HEK293 (cell line): Measurements from ENCODE around the gene OVOL2.

ENCODE experiments used
- CTCF ChIA-PET: fragments of 350-600 bp; formaldehyde crosslinking; extraction: SDS; loops from one replicate; lab custom pipeline; 2021; ENCODE audit warnings: antibody characterized with exemption; lab: Yijun Ruan, JAX
- POLR2A ChIA-PET: fragments of 300-600 bp; formaldehyde crosslinking; extraction: SDS; loops from one replicate; lab custom pipeline; 2020; ENCODE audit warnings: antibody characterized with exemption, inconsistent platforms; lab: Yijun Ruan, JAX
- H3K27ac ChIP-seq: fragments of 200-500 bp; sonication (Bioruptor generic); 2 replicates; pipeline ENCODE4 v1.5.1; 2014; ENCODE audit warnings: low read depth, low read length, control low read depth, inconsistent platforms; ENCODE audit errors: extremely low read depth
- H3K36me3 ChIP-seq, 2 experiments: fragments of 200-500 bp in 1 of 2; sonication (Bioruptor generic) in 1 of 2; 1 replicate in 1 of 2; 2 replicates in 1 of 2; pipeline ENCODE4 v1.5.1; 2014 to 2017; ENCODE audit warnings: inconsistent platforms in 2 of 2, low read length in 2 of 2; ENCODE audit not compliant: control insufficient read depth in 2 of 2, insufficient read depth in 1 of 2
- H3K4me1 ChIP-seq: fragments of 200-500 bp; sonication (Bioruptor generic); 2 replicates; pipeline ENCODE4 v1.5.1; 2014; ENCODE audit warnings: mild to moderate bottlenecking, low read length, inconsistent platforms; ENCODE audit not compliant: control insufficient read depth, insufficient read depth
- H3K4me3 ChIP-seq: 2 replicates; pipeline ENCODE4 v1.5.1; 2011; ENCODE audit warnings: low read depth, mild to moderate bottlenecking, control low read depth, low read length, moderate library complexity
- H3K9me3 ChIP-seq: fragments of 200-500 bp; sonication (Bioruptor generic); 2 replicates; pipeline ENCODE4 v1.5.1; 2014; ENCODE audit warnings: low read depth, low read length, inconsistent platforms; ENCODE audit not compliant: control insufficient read depth, insufficient read depth
- KLF16 ChIP-seq: fragments of 450-650 bp; formaldehyde crosslinking; IDR thresholded peaks from 2 replicates; pipeline ENCODE4 v1.5.1; 2017; ENCODE audit warnings: missing biosample characterization, missing genetic modification characterization
- OVOL3 ChIP-seq: fragments of 450-650 bp; formaldehyde crosslinking; IDR thresholded peaks from 2 replicates; pipeline ENCODE4 v1.5.1; 2016; ENCODE audit warnings: missing biosample characterization, missing genetic modification characterization
- REPIN1 ChIP-seq: fragments of 450-650 bp; formaldehyde crosslinking; IDR thresholded peaks from 2 replicates; pipeline ENCODE4 v1.5.1; 2017; ENCODE audit warnings: missing biosample characterization, missing genetic modification characterization, low read depth
- SCRT2 ChIP-seq: fragments of 450-650 bp; formaldehyde crosslinking; IDR thresholded peaks from 2 replicates; pipeline ENCODE4 v1.5.1; 2016; ENCODE audit warnings: missing biosample characterization, missing genetic modification characterization
- TRIM28 ChIP-seq: IDR thresholded peaks from 2 replicates; pipeline ENCODE4 v1.6.1; 2011; ENCODE audit warnings: low read length, control low read depth, borderline replicate concordance
- ZBTB20 ChIP-seq: fragments of 450-650 bp; formaldehyde crosslinking; IDR thresholded peaks from 2 replicates; pipeline ENCODE4 v1.5.1; 2016; ENCODE audit warnings: missing biosample characterization, missing genetic modification characterization
- ZNF133 ChIP-seq: fragments of 450-650 bp; formaldehyde crosslinking; IDR thresholded peaks from 2 replicates; pipeline ENCODE4 v1.5.1; 2016; ENCODE audit warnings: missing biosample characterization, missing genetic modification characterization
- ZNF138 ChIP-seq: fragments of 450-650 bp; formaldehyde crosslinking; IDR thresholded peaks from 2 replicates; pipeline ENCODE4 v1.5.1; 2016; ENCODE audit warnings: missing biosample characterization, missing genetic modification characterization, borderline replicate concordance
- ZNF19 ChIP-seq: fragments of 450-650 bp; formaldehyde crosslinking; IDR thresholded peaks from 2 replicates; pipeline ENCODE4; 2016; ENCODE audit warnings: missing biosample characterization, missing genetic modification characterization, low read depth
- ZNF350 ChIP-seq: fragments of 450-650 bp; formaldehyde crosslinking; IDR thresholded peaks from 2 replicates; pipeline ENCODE4 v1.5.0; 2017; ENCODE audit warnings: missing biosample characterization, mild to moderate bottlenecking, missing genetic modification characterization
- ZNF433 ChIP-seq: fragments of 450-650 bp; formaldehyde crosslinking; IDR thresholded peaks from 2 replicates; pipeline ENCODE4 v1.5.1; 2016; ENCODE audit warnings: missing biosample characterization, missing genetic modification characterization, low read depth
- ZNF558 ChIP-seq: fragments of 450-650 bp; formaldehyde crosslinking; IDR thresholded peaks from 2 replicates; pipeline ENCODE4 v1.5.1; 2016; ENCODE audit warnings: missing biosample characterization, missing genetic modification characterization
- ZNF624 ChIP-seq: fragments of 450-650 bp; formaldehyde crosslinking; IDR thresholded peaks from 2 replicates; pipeline ENCODE4 v1.5.1; 2017; ENCODE audit warnings: missing biosample characterization, missing genetic modification characterization
- ZNF747 ChIP-seq: fragments of 450-650 bp; formaldehyde crosslinking; IDR thresholded peaks from 2 replicates; pipeline ENCODE4 v1.5.1; 2016; ENCODE audit warnings: missing biosample characterization, missing genetic modification characterization
- TF ChIP-seq, protein P1 (sequence below): fragments of 450-650 bp; formaldehyde crosslinking; conservative IDR thresholded peaks from 2 replicates; pipeline ENCODE4 v1.5.1; 2016; ENCODE audit warnings: low read depth, missing biosample characterization, missing genetic modification characterization
- TF ChIP-seq, protein P2 (sequence below): fragments of 450-650 bp; formaldehyde crosslinking; IDR thresholded peaks from 2 replicates; pipeline ENCODE4 v1.5.1; 2017; ENCODE audit warnings: missing biosample characterization, missing genetic modification characterization
- TF ChIP-seq, protein P3 (sequence below): fragments of 450-650 bp; formaldehyde crosslinking; IDR thresholded peaks from 2 replicates; pipeline ENCODE4 v1.5.1; 2016; ENCODE audit warnings: missing biosample characterization, missing genetic modification characterization
- TF ChIP-seq, protein P4 (sequence below): fragments of 450-650 bp; formaldehyde crosslinking; optimal IDR thresholded peaks from 2 replicates; pipeline ENCODE3; 2016; ENCODE audit warnings: missing biosample characterization, mild to moderate bottlenecking, missing genetic modification characterization

Gene OVOL2

DNA sequence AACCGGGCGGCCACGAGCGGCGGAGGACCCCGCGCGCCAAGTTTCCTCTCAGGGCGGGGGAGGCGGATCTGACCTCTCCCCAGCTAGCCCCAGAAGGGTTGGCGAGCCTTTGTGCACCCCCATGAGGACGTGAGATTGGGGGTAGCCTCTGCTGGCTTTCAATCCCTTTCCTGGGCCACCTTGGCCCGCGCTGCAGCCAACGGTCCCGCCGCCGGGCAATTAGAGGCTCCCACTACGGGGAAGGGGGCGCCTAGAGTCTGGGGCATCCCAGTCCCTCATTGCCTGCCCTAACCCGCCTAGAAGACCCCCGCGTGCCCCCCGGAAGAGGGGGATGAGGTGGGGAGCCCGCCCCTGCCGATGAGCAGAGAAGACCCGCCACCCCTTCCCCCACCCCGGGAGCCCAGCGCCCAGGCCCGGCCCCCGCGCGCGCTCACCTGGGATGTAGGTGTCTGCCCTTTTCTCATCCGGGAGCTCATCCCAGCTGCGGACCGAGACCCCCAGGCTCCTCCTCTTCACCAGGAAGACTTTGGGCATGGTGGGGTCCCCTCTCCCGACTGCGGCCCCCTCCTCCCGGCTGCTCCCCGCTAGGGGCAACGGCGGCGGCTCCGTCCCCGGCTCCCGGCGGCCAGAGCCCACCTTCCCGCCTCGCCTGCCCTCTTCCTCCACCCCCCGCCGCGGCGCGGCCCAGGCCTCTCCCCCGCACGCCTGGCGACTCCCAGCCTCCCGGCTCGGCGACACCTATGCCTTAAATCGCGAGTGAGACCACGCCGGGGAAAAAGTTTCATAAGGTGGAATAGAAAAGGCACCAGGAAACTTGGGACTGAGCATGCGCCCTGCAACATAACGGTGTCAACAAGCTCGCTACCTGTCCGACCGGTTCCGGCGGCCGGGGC is at the start of gene OVOL2:
Gene OVOL2 (minus strand): TSS at position 816 of the 893 bp plus-strand sequence. CDS start 282 bp downstream, at position 534.
- no peaks in the 10 kb centered on the region for H3K9me3 ChIP-seq
- peak within 1 kb of the TSS; percentile 41 for H3K4me3 ChIP-seq
- no peaks in the 10 kb centered on the region for H3K36me3 ChIP-seq
- ChIA-PET CTCF (interaction anchor here (0.5 to 0.7 kb wide), 2 partner anchors 11 to 1605 kb away, joined by 3 to 4 read pairs; no protein-coding TSS in a partner anchor), POLR2A (interaction anchor here (0.7 to 1.7 kb wide), 3 partner anchors 36 to 410 kb away, joined by 3 to 5 read pairs (median 3); partner anchors contain the start of genes DZANK1, POLR3F and ZNF133)
- H3K27ac ChIP-seq = peak within 1 kb of the TSS; percentile 53; the same call in 1 of the 2 replicates
- peaks cover 2% of the 10 kb centered on the region; the same call in 1 of the 2 replicates for H3K4me1 ChIP-seq
- TF ChIP-seq ZNF624 (tag by site-specific recombination) (no peak), ZBTB20 (tag by site-specific recombination) (peak; percentile 50; the same call in 1 of the 2 replicates), SCRT2 (tag by site-specific recombination) (no peak), ZNF133 (tag by site-specific recombination) (no peak), ZNF19 (tag by site-specific recombination) (no peak)
- TF ChIP-seq, protein P1, sequence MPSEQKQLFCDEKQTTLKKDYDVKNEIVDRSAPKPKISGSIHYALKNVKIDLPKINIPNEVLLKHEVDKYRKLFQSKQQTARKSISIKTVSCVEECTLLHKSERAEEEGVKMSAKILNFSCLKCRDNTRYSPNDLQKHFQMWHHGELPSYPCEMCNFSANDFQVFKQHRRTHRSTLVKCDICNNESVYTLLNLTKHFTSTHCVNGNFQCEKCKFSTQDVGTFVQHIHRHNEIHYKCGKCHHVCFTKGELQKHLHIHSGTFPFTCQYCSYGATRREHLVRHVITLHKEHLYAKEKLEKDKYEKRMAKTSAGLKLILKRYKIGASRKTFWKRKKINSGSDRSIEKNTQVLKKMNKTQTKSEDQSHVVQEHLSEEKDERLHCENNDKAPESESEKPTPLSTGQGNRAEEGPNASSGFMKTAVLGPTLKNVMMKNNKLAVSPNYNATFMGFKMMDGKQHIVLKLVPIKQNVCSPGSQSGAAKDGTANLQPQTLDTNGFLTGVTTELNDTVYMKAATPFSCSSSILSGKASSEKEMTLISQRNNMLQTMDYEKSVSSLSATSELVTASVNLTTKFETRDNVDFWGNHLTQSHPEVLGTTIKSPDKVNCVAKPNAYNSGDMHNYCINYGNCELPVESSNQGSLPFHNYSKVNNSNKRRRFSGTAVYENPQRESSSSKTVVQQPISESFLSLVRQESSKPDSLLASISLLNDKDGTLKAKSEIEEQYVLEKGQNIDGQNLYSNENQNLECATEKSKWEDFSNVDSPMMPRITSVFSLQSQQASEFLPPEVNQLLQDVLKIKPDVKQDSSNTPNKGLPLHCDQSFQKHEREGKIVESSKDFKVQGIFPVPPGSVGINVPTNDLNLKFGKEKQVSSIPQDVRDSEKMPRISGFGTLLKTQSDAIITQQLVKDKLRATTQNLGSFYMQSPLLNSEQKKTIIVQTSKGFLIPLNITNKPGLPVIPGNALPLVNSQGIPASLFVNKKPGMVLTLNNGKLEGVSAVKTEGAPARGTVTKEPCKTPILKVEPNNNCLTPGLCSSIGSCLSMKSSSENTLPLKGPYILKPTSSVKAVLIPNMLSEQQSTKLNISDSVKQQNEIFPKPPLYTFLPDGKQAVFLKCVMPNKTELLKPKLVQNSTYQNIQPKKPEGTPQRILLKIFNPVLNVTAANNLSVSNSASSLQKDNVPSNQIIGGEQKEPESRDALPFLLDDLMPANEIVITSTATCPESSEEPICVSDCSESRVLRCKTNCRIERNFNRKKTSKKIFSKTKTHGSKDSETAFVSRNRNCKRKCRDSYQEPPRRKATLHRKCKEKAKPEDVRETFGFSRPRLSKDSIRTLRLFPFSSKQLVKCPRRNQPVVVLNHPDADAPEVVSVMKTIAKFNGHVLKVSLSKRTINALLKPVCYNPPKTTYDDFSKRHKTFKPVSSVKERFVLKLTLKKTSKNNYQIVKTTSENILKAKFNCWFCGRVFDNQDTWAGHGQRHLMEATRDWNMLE (tag by site-specific recombination) = no peak

DNA sequence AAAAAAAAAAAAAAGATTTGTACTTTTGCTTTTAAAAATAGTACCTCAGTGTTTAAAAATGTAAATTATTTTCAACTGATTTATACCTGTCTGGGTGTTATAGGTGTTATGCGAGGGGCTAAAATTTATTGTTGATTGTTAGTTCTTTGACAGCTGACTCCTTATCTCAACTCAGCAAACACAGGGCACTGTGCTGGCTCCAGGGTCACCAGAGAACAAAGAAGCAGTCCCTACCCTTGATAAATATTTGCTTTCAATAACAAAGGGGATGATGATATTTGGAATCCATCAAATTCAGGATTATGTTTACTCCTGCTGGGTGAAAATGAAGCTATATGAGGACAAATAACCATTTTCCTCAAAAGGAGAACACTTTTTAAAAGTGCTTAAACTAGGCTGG is 45.8 kb upstream of the OVOL2 start:
- ChIA-PET POLR2A (no interaction called here), CTCF (no interaction called here)
- no peak overlapping the region for H3K27ac ChIP-seq
- no peaks in the 10 kb centered on the region for H3K9me3 ChIP-seq
- no peaks in the 10 kb centered on the region for H3K36me3 ChIP-seq
- H3K4me3 ChIP-seq = no peak overlapping the region
- H3K4me1 ChIP-seq = no peaks in the 10 kb centered on the region
- TF ChIP-seq KLF16 (tag by site-specific recombination) = no peak
- TF ChIP-seq TRIM28 = no peak
- TF ChIP-seq ZNF558 = no peak
- TF ChIP-seq, protein P2, sequence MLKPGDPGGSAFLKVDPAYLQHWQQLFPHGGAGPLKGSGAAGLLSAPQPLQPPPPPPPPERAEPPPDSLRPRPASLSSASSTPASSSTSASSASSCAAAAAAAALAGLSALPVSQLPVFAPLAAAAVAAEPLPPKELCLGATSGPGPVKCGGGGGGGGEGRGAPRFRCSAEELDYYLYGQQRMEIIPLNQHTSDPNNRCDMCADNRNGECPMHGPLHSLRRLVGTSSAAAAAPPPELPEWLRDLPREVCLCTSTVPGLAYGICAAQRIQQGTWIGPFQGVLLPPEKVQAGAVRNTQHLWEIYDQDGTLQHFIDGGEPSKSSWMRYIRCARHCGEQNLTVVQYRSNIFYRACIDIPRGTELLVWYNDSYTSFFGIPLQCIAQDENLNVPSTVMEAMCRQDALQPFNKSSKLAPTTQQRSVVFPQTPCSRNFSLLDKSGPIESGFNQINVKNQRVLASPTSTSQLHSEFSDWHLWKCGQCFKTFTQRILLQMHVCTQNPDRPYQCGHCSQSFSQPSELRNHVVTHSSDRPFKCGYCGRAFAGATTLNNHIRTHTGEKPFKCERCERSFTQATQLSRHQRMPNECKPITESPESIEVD (tag by site-specific recombination) = no peak
- no peak for TF ChIP-seq ZNF747
- no peak for TF ChIP-seq REPIN1
- no peak for TF ChIP-seq OVOL3
- TF ChIP-seq, protein P3, sequence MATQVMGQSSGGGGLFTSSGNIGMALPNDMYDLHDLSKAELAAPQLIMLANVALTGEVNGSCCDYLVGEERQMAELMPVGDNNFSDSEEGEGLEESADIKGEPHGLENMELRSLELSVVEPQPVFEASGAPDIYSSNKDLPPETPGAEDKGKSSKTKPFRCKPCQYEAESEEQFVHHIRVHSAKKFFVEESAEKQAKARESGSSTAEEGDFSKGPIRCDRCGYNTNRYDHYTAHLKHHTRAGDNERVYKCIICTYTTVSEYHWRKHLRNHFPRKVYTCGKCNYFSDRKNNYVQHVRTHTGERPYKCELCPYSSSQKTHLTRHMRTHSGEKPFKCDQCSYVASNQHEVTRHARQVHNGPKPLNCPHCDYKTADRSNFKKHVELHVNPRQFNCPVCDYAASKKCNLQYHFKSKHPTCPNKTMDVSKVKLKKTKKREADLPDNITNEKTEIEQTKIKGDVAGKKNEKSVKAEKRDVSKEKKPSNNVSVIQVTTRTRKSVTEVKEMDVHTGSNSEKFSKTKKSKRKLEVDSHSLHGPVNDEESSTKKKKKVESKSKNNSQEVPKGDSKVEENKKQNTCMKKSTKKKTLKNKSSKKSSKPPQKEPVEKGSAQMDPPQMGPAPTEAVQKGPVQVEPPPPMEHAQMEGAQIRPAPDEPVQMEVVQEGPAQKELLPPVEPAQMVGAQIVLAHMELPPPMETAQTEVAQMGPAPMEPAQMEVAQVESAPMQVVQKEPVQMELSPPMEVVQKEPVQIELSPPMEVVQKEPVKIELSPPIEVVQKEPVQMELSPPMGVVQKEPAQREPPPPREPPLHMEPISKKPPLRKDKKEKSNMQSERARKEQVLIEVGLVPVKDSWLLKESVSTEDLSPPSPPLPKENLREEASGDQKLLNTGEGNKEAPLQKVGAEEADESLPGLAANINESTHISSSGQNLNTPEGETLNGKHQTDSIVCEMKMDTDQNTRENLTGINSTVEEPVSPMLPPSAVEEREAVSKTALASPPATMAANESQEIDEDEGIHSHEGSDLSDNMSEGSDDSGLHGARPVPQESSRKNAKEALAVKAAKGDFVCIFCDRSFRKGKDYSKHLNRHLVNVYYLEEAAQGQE (tag by site-specific recombination) = no peak
- TF ChIP-seq SCRT2 (tag by site-specific recombination) = no peak
- TF ChIP-seq, protein P4, sequence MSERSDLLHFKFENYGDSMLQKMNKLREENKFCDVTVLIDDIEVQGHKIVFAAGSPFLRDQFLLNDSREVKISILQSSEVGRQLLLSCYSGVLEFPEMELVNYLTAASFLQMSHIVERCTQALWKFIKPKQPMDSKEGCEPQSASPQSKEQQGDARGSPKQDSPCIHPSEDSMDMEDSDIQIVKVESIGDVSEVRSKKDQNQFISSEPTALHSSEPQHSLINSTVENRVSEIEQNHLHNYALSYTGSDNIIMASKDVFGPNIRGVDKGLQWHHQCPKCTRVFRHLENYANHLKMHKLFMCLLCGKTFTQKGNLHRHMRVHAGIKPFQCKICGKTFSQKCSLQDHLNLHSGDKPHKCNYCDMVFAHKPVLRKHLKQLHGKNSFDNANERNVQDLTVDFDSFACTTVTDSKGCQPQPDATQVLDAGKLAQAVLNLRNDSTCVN (tag by site-specific recombination) = no peak
- no peak for TF ChIP-seq ZNF433
- TF ChIP-seq ZNF350 (tag by site-specific recombination) = no peak
- TF ChIP-seq ZNF138 (tag by site-specific recombination) = no peak
